ENCODE data around the gene RAB38. TPM values are rescaled to one million over a fixed set of nuclear protein-coding genes. Genes with fewer than 3 reads are reported as not detected.
A peak's percentile ranks its signal among the peaks of the same experiment; 100 is the strongest.

Gene RAB38
- total RNA-seq, 1 experiment from 2014 or later, result 13.3 TPM

DNA sequence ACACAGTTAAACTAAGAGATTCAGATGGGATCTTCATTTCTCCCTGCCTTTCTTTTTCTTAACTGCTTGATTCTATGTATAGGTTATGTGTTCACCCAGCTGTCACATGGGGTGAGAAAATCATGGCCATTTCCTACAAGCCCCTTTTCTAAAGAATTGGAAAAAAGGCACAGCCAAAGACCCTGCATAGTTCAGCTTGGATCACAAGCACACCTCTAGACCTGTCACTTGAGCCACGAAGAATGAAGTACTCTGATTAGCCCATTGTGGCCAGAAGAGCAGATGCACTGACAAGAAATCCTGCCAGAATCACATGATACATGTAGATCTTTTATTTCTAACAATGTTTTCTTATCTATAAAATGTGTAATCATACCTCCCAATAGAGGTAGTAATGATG lies 69.7 kb downstream of the RAB38 start (continued):
- TF ChIP-seq, protein P1, sequence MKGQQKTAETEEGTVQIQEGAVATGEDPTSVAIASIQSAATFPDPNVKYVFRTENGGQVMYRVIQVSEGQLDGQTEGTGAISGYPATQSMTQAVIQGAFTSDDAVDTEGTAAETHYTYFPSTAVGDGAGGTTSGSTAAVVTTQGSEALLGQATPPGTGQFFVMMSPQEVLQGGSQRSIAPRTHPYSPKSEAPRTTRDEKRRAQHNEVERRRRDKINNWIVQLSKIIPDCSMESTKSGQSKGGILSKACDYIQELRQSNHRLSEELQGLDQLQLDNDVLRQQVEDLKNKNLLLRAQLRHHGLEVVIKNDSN (CRISPR knock-in tag; IDR thresholded peaks at IDR 0.05), result no peak
- TF ChIP-seq GTF2I (CRISPR knock-in tag; conservative IDR thresholded peaks at IDR 0.05) (no peak), MXD4 (CRISPR knock-in tag; IDR thresholded peaks at IDR 0.05; ENCODE audit: borderline replicate concordance) (no peak)

DNA sequence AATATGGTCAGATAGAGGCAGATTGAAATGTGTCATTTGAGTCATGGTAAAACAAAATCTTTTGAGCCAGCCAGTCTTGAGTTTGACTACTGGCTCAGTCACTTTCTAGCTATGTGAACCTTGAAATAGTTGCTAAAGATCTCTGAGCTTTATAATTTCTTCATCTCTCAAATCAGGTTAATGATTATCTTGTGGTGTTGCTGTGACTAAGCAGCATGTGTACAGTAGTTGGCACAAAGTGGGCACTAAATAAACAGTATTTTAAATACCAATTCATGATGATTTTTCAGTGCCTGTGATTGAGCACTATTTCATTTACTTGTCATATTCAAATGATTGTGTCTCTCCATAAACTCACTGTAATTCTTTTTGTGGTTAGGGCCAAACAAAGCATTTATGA lies 70.8 kb downstream of the RAB38 start:
- Mint-ChIP-seq H3K27me3 (ENCODE audit: low read depth) (no peaks in the 10 kb centered on the region), H3K27ac (no peak overlapping the region), H3K4me1 (peaks cover 11% of the 10 kb centered on the region), H3K36me3 (peaks cover 18% of the 10 kb centered on the region), H3K4me3 (no peak overlapping the region), H3K9me3 (peaks cover 14% of the 10 kb centered on the region; the same call in 1 of the 2 replicates)
- no peak for TF ChIP-seq NFYB (CRISPR knock-in tag; conservative IDR thresholded peaks at IDR 0.05; ENCODE audit: low read depth)
- TF ChIP-seq, protein P2, sequence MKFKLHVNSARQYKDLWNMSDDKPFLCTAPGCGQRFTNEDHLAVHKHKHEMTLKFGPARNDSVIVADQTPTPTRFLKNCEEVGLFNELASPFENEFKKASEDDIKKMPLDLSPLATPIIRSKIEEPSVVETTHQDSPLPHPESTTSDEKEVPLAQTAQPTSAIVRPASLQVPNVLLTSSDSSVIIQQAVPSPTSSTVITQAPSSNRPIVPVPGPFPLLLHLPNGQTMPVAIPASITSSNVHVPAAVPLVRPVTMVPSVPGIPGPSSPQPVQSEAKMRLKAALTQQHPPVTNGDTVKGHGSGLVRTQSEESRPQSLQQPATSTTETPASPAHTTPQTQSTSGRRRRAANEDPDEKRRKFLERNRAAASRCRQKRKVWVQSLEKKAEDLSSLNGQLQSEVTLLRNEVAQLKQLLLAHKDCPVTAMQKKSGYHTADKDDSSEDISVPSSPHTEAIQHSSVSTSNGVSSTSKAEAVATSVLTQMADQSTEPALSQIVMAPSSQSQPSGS (CRISPR knock-in tag; IDR thresholded peaks at IDR 0.05; ENCODE audit: borderline replicate concordance, low read depth), result no peak
- TF ChIP-seq IRF2 (CRISPR knock-in tag; IDR thresholded peaks at IDR 0.05; ENCODE audit: borderline replicate concordance, low read depth), result no peak
- no peak for TF ChIP-seq RELA (CRISPR knock-in tag; IDR thresholded peaks at IDR 0.05; ENCODE audit: borderline replicate concordance)
- TF ChIP-seq, protein P3, sequence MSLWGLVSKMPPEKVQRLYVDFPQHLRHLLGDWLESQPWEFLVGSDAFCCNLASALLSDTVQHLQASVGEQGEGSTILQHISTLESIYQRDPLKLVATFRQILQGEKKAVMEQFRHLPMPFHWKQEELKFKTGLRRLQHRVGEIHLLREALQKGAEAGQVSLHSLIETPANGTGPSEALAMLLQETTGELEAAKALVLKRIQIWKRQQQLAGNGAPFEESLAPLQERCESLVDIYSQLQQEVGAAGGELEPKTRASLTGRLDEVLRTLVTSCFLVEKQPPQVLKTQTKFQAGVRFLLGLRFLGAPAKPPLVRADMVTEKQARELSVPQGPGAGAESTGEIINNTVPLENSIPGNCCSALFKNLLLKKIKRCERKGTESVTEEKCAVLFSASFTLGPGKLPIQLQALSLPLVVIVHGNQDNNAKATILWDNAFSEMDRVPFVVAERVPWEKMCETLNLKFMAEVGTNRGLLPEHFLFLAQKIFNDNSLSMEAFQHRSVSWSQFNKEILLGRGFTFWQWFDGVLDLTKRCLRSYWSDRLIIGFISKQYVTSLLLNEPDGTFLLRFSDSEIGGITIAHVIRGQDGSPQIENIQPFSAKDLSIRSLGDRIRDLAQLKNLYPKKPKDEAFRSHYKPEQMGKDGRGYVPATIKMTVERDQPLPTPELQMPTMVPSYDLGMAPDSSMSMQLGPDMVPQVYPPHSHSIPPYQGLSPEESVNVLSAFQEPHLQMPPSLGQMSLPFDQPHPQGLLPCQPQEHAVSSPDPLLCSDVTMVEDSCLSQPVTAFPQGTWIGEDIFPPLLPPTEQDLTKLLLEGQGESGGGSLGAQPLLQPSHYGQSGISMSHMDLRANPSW (CRISPR knock-in tag; conservative IDR thresholded peaks at IDR 0.05; ENCODE audit: low read depth), result no peak
- TF ChIP-seq, protein P4, sequence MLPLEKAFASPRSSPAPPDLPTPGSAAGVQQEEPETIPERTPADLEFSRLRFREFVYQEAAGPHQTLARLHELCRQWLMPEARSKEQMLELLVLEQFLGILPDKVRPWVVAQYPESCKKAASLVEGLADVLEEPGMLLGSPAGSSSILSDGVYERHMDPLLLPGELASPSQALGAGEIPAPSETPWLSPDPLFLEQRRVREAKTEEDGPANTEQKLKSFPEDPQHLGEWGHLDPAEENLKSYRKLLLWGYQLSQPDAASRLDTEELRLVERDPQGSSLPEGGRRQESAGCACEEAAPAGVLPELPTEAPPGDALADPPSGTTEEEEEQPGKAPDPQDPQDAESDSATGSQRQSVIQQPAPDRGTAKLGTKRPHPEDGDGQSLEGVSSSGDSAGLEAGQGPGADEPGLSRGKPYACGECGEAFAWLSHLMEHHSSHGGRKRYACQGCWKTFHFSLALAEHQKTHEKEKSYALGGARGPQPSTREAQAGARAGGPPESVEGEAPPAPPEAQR (CRISPR knock-in tag; IDR thresholded peaks at IDR 0.05), result no peak
- TF ChIP-seq ELF4 (CRISPR knock-in tag; IDR thresholded peaks at IDR 0.05; ENCODE audit: low read depth), result no peak
- TF ChIP-seq, protein P5, sequence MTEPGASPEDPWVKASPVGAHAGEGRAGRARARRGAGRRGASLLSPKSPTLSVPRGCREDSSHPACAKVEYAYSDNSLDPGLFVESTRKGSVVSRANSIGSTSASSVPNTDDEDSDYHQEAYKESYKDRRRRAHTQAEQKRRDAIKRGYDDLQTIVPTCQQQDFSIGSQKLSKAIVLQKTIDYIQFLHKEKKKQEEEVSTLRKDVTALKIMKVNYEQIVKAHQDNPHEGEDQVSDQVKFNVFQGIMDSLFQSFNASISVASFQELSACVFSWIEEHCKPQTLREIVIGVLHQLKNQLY (CRISPR knock-in tag; IDR thresholded peaks at IDR 0.05), result no peak
- no peak for ATAC-seq
- no peak for DNase-seq (ENCODE audit: low spot score)
- CTCF ChIA-PET, result interaction anchor here (0.6 to 2.3 kb wide), 18 partner anchors 13 to 448 kb away, joined by 3 to 13 read pairs (median 4); no protein-coding TSS in a partner anchor
- POLR2A ChIA-PET, result no interaction called here

DNA sequence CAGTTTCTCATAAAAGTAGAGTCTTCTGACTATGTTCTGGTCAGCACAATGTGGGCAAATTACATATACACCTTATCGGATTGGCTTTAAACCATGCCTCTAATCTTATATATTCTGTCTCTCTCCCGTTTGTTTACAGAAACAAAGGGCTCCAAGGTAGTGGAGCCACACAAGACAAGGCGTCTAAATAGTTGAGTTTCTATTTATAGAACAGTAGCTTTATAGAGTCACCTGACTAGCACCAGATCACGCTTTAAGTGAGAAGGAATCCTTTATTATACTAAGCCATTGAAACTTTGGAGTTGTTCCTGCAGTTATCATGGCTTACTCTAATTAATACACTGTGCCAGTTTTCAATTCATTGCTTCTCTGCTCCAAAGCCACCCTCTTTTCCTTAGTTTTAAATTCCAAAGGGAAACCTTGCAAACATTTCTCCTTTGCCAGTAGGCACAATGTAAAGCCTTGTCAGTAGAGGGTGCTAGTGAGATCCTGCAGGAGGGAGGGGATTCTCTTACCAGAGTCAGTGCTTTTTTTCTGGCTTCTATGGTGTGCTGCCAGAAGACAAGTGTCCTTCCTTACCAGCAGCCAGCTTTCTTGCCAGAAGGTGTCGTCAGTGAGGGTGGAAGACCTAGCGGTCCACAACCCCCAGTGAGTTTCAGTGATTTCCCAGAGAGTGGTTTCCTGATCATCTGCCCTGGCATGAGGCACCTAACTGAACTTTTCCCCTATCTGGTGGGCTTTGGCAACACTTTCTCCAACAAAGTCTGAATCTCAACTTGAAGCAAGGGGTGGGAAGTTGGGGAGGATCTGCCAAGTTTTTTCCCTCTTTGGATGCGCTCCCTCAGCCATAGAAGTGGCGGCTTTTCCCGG lies 71.7 kb downstream of the RAB38 start:
- Mint-ChIP-seq H3K9me3 (peaks cover 10% of the 10 kb centered on the region; the same call in 1 of the 2 replicates), H3K27ac (no peak overlapping the region; the same call in 1 of the 2 replicates), H3K27me3 (ENCODE audit: low read depth) (no peaks in the 10 kb centered on the region), H3K36me3 (peaks cover 11% of the 10 kb centered on the region), H3K4me1 (peaks cover 11% of the 10 kb centered on the region), H3K4me3 (no peak overlapping the region)
- DNase-seq (ENCODE audit: low spot score), result peak; percentile 74
- POLR2A ChIA-PET, result no interaction called here
- ATAC-seq, result peak; percentile 100
- CTCF ChIA-PET, result interaction anchor here (0.6 to 2.3 kb wide), 21 partner anchors 14 to 783 kb away, joined by 3 to 13 read pairs (median 3); no protein-coding TSS in a partner anchor
- TF ChIP-seq, protein P6, sequence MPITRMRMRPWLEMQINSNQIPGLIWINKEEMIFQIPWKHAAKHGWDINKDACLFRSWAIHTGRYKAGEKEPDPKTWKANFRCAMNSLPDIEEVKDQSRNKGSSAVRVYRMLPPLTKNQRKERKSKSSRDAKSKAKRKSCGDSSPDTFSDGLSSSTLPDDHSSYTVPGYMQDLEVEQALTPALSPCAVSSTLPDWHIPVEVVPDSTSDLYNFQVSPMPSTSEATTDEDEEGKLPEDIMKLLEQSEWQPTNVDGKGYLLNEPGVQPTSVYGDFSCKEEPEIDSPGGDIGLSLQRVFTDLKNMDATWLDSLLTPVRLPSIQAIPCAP (CRISPR knock-in tag; IDR thresholded peaks at IDR 0.05), result no peak
- TF ChIP-seq ZNF138 (CRISPR knock-in tag; conservative IDR thresholded peaks at IDR 0.05) (no peak), NFATC4 (CRISPR knock-in tag; IDR thresholded peaks at IDR 0.05) (no peak), FOXP1 (CRISPR knock-in tag; IDR thresholded peaks at IDR 0.05; ENCODE audit: borderline replicate concordance) (no peak), SMAD4 (CRISPR knock-in tag; IDR thresholded peaks at IDR 0.05) (no peak), FOXK1 (CRISPR knock-in tag; IDR thresholded peaks at IDR 0.05) (no peak), ETV6 (CRISPR knock-in tag; IDR thresholded peaks at IDR 0.05) (0 out of 2 replicates have a peak, but pooled peaks have one; percentile 26)
- TF ChIP-seq, protein P3 (CRISPR knock-in tag; conservative IDR thresholded peaks at IDR 0.05; ENCODE audit: low read depth), result no peak
- TF ChIP-seq, protein P7, sequence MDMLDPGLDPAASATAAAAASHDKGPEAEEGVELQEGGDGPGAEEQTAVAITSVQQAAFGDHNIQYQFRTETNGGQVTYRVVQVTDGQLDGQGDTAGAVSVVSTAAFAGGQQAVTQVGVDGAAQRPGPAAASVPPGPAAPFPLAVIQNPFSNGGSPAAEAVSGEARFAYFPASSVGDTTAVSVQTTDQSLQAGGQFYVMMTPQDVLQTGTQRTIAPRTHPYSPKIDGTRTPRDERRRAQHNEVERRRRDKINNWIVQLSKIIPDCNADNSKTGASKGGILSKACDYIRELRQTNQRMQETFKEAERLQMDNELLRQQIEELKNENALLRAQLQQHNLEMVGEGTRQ (CRISPR knock-in tag; IDR thresholded peaks at IDR 0.05), result peak; percentile 24; the same call in 1 of the 2 replicates

Data from WTC11 (cell line).